ENCODE measurements around the gene AK2.
A peak's percentile ranks its signal among the peaks of the same experiment; 100 is the strongest.

Gene AK2

DNA sequence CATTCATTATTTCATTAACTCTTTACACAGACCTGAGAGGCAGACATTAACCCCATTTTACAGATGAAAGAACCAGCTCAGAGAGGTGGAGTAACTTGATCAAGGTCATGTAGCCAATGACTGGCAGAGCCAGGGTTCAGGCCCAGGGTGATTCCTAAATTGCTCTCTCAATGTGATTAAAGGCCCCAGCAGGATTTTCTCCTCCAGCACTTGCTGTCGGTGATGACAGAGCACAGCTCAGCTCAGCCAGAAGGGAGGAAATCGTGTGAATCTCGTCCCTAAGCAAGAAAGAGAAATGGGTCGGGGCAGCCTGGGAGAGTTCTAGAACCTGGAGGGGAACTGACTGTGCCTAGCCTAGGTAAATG, 52.6 kb downstream of the AK2 start:
- DNase-seq = no peak
- Histone ChIP-seq H3K4ac (ENCODE audit: low read depth, low read length) (no peak overlapping the region), H3K4me3 (ENCODE audit: low read depth, low read length) (no peak overlapping the region), H3K23ac (ENCODE audit: low read length) (no peak overlapping the region), H3K79me1 (ENCODE audit: low read length) (peaks cover 2% of the 10 kb centered on the region), H3K27ac (ENCODE audit: low read depth, low read length) (no peak overlapping the region), H2AFZ (ENCODE audit: insufficient read depth, low read length, poor library complexity) (no peak overlapping the region), H2AK5ac (ENCODE audit: low read length) (no peak overlapping the region), H4K8ac (ENCODE audit: low read depth, low read length) (no peak overlapping the region), H4K12ac (ENCODE audit: low read depth, low read length) (no peak overlapping the region), H3K18ac (ENCODE audit: low read length) (no peak overlapping the region), H4K91ac (ENCODE audit: low read depth, low read length) (no peak overlapping the region), H3K4me2 (ENCODE audit: low read length) (no peak overlapping the region), H3K9me3 (ENCODE audit: insufficient read depth, low read depth, low read length) (no peaks in the 10 kb centered on the region), H2BK120ac (ENCODE audit: insufficient read depth, low read length, poor library complexity) (no peak overlapping the region), H3K14ac (ENCODE audit: low read length) (no peak overlapping the region), H3K79me2 (ENCODE audit: control insufficient read depth, insufficient read depth, low read length, poor library complexity) (no peaks in the 10 kb centered on the region), H3K9ac (ENCODE audit: low read length) (no peak overlapping the region), H3K27me3 (ENCODE audit: insufficient read depth, low read length) (no peaks in the 10 kb centered on the region), H3K4me1 (ENCODE audit: control insufficient read depth in 1 of 2, insufficient read depth in 2 of 2, low read length in 2 of 2) (peaks cover 9 to 15% of the 10 kb centered on the region in 2 experiments), H3K36me3 (ENCODE audit: control insufficient read depth in 1 of 2, insufficient read depth in 2 of 2, low read length in 2 of 2) (no peaks in the 10 kb centered on the region), H2BK12ac (ENCODE audit: low read length) (no peak overlapping the region), H2BK5ac (ENCODE audit: low read depth, low read length, poor library complexity) (no peak overlapping the region)
- WGBS (ENCODE audit: extremely low coverage, insufficient coverage, insufficient read length) = no CpG with 5 or more reads among the region's 4 CpGs

DNA sequence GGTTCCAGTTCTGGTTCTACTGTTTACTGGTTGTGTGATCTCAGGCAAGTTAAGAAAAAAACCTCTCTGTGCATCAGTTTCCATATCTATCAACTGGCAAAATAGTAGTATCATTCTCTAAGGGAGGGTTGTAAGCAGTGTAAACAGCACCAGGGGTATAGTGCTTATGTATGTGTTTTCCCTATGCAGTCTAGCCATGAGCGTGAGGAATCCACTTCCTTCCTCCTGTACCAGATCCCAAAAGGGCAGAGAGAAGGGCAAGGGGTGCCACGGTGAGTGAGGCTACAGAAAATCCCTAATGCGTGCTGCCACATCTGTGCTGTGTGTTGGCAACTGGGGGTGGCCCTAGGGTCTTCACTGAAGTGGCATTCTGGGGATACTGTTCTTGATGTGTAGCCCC, 53.7 kb downstream of the AK2 start:
- Histone ChIP-seq H3K9ac (ENCODE audit: low read length) (no peak overlapping the region), H2BK5ac (ENCODE audit: low read depth, low read length, poor library complexity) (no peak overlapping the region), H3K79me2 (ENCODE audit: control insufficient read depth, insufficient read depth, low read length, poor library complexity) (no peaks in the 10 kb centered on the region), H3K27me3 (ENCODE audit: insufficient read depth, low read length) (no peaks in the 10 kb centered on the region), H3K79me1 (ENCODE audit: low read length) (no peaks in the 10 kb centered on the region), H3K4me2 (ENCODE audit: low read length) (no peak overlapping the region), H2BK12ac (ENCODE audit: low read length) (no peak overlapping the region), H3K9me3 (ENCODE audit: insufficient read depth, low read depth, low read length) (no peaks in the 10 kb centered on the region), H2AFZ (ENCODE audit: insufficient read depth, low read length, poor library complexity) (no peak overlapping the region), H3K14ac (ENCODE audit: low read length) (no peak overlapping the region), H3K18ac (ENCODE audit: low read length) (no peak overlapping the region), H4K8ac (ENCODE audit: low read depth, low read length) (no peak overlapping the region), H4K91ac (ENCODE audit: low read depth, low read length) (no peak overlapping the region), H3K4me3 (ENCODE audit: low read depth, low read length) (no peak overlapping the region), H3K4ac (ENCODE audit: low read depth, low read length) (no peak overlapping the region), H3K27ac (ENCODE audit: low read depth, low read length) (no peak overlapping the region), H3K4me1 (ENCODE audit: control insufficient read depth in 1 of 2, insufficient read depth in 2 of 2, low read length in 2 of 2) (peaks cover 7 to 13% of the 10 kb centered on the region in 2 experiments), H4K12ac (ENCODE audit: low read depth, low read length) (no peak overlapping the region), H3K23ac (ENCODE audit: low read length) (no peak overlapping the region), H3K36me3 (ENCODE audit: control insufficient read depth in 1 of 2, insufficient read depth in 2 of 2, low read length in 2 of 2) (no peaks in the 10 kb centered on the region), H2BK120ac (ENCODE audit: insufficient read depth, low read length, poor library complexity) (no peak overlapping the region), H2AK5ac (ENCODE audit: low read length) (no peak overlapping the region)
- DNase-seq = no peak
- no CpG with 5 or more reads among the region's 3 CpGs for WGBS (ENCODE audit: extremely low coverage, insufficient coverage, insufficient read length)

DNA sequence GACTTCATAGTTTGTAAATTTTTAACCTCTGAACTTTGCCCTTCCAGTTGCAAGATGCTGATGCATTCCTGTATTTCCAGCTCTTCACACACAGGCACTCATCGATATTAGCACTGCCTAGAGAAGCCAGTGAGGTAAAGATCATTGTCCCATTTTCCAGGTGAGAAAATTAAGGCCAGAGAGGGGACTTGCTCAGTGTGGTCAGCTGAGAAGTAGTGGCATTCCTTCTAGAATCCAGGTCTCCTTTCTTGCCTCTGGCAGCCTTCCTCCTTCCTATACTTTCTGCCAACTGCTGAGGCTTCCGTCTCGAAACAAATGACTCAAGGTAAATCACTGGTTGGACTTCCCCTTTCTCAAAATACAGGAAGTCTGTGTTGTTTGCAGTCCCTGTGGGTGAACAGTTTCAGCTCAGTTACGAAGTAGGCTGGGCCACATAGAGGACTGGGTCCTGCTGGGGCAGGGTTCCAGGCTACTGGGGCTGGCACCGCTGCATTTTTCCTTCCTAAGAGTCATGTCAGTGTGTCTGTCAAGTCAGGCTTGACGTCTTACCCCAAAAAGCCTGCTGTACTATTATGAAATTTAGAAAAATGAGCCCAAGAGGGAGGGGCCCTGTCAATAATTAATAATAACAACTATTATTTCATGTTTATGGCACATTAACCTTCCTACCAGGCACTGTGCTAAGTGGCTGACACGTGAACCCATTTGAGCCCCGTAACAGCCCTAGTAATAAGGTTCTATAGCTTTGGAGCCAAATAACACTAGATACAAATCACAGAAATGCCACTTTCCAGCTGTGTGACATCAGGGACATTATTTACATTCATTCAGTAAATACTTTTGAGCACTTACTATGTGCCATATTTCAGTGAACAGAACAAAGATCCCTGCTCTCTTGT, 55.4 kb downstream of the AK2 start:
- Histone ChIP-seq H4K8ac (ENCODE audit: low read depth, low read length) (no peak overlapping the region), H3K79me2 (ENCODE audit: control insufficient read depth, insufficient read depth, low read length, poor library complexity) (no peaks in the 10 kb centered on the region), H2AFZ (ENCODE audit: insufficient read depth, low read length, poor library complexity) (no peak overlapping the region), H3K9ac (ENCODE audit: low read length) (no peak overlapping the region), H2BK5ac (ENCODE audit: low read depth, low read length, poor library complexity) (no peak overlapping the region), H3K18ac (ENCODE audit: low read length) (no peak overlapping the region), H2BK12ac (ENCODE audit: low read length) (no peak overlapping the region), H3K4me1 (ENCODE audit: control insufficient read depth in 1 of 2, insufficient read depth in 2 of 2, low read length in 2 of 2) (peaks cover 9 to 19% of the 10 kb centered on the region in 2 experiments), H3K36me3 (ENCODE audit: control insufficient read depth in 1 of 2, insufficient read depth in 2 of 2, low read length in 2 of 2) (no peaks in the 10 kb centered on the region), H3K79me1 (ENCODE audit: low read length) (no peaks in the 10 kb centered on the region), H3K4me2 (ENCODE audit: low read length) (no peak overlapping the region), H3K27me3 (ENCODE audit: insufficient read depth, low read length) (no peaks in the 10 kb centered on the region), H2BK120ac (ENCODE audit: insufficient read depth, low read length, poor library complexity) (no peak overlapping the region), H3K4ac (ENCODE audit: low read depth, low read length) (no peak overlapping the region), H2AK5ac (ENCODE audit: low read length) (no peak overlapping the region), H3K27ac (ENCODE audit: low read depth, low read length) (no peak overlapping the region), H4K12ac (ENCODE audit: low read depth, low read length) (no peak overlapping the region), H3K23ac (ENCODE audit: low read length) (no peak overlapping the region), H3K9me3 (ENCODE audit: insufficient read depth, low read depth, low read length) (no peaks in the 10 kb centered on the region), H3K14ac (ENCODE audit: low read length) (no peak overlapping the region), H3K4me3 (ENCODE audit: low read depth, low read length) (no peak overlapping the region), H4K91ac (ENCODE audit: low read depth, low read length) (no peak overlapping the region)
- WGBS (ENCODE audit: extremely low coverage, insufficient coverage, insufficient read length) = no CpG with 5 or more reads among the region's 8 CpGs
- peak; percentile 70 to 89 for DNase-seq

DNA sequence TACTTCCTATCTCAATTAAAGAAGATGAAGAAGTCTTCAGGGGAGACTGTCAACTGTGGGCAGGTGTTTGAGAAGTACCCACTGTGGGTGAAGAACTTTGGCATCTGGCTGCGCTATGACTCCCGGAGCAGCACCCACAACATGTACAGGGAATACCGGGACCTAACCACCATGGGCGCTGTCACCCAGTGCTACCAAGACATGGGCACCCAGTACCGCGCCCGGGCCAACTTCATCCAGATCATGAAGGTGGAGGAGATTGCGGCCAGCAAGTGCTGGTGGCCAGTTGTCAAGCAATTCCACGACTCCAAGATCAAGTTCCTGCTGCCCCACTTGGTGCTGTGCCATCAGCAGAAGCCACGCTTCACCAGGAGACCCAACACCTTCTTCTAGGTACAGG, 56.6 kb downstream of the AK2 start:
- no peak overlapping the region for H2BK5ac ChIP-seq (ENCODE audit: low read depth, low read length, poor library complexity)
- no peak overlapping the region for H3K9ac ChIP-seq (ENCODE audit: low read length)
- H3K4me3 ChIP-seq (ENCODE audit: low read depth, low read length) = no peak overlapping the region

More for the DNA sequence above, 56.6 kb downstream of the AK2 start:
- no peak overlapping the region for H3K18ac ChIP-seq (ENCODE audit: low read length)
- H4K91ac ChIP-seq (ENCODE audit: low read depth, low read length) = no peak overlapping the region
- peak overlapping the region; percentile 23 for H2BK12ac ChIP-seq (ENCODE audit: low read length)
- no peak overlapping the region for H4K12ac ChIP-seq (ENCODE audit: low read depth, low read length)
- no peak overlapping the region for H4K8ac ChIP-seq (ENCODE audit: low read depth, low read length)
- no peaks in the 10 kb centered on the region for H3K79me2 ChIP-seq (ENCODE audit: control insufficient read depth, insufficient read depth, low read length, poor library complexity)
- no peak overlapping the region for H3K14ac ChIP-seq (ENCODE audit: low read length)
- H3K23ac ChIP-seq (ENCODE audit: low read length) = no peak overlapping the region
- H2AFZ ChIP-seq (ENCODE audit: insufficient read depth, low read length, poor library complexity) = no peak overlapping the region
- no peak overlapping the region for H2AK5ac ChIP-seq (ENCODE audit: low read length)
- no peaks in the 10 kb centered on the region for H3K27me3 ChIP-seq (ENCODE audit: insufficient read depth, low read length)
- DNase-seq = no peak
- H3K4ac ChIP-seq (ENCODE audit: low read depth, low read length) = no peak overlapping the region
- no peaks in the 10 kb centered on the region for H3K36me3 ChIP-seq (ENCODE audit: control insufficient read depth in 1 of 2, insufficient read depth in 2 of 2, low read length in 2 of 2)
- no peak overlapping the region for H2BK120ac ChIP-seq (ENCODE audit: insufficient read depth, low read length, poor library complexity)
- no peak overlapping the region for H3K4me2 ChIP-seq (ENCODE audit: low read length)
- H3K27ac ChIP-seq (ENCODE audit: low read depth, low read length) = no peak overlapping the region
- H3K9me3 ChIP-seq (ENCODE audit: insufficient read depth, low read depth, low read length) = peaks cover 2% of the 10 kb centered on the region
- peaks cover 7 to 16% of the 10 kb centered on the region in 2 experiments for H3K4me1 ChIP-seq (ENCODE audit: control insufficient read depth in 1 of 2, insufficient read depth in 2 of 2, low read length in 2 of 2)
- no CpG with 5 or more reads among the region's 10 CpGs for WGBS (ENCODE audit: extremely low coverage, insufficient coverage, insufficient read length)
- H3K79me1 ChIP-seq (ENCODE audit: low read length) = no peaks in the 10 kb centered on the region

Measured in trophoblast cell (in vitro differentiated cells and primary cell).